ENCODE measurements around the gene CASQ2.

Gene CASQ2

GRCh38 chr1:115656461-115657077 lies 111.9 kb downstream of the CASQ2 start:
- no peak for DNase-seq

GRCh38 chr1:115655916-115656315 lies 112.6 kb downstream of the CASQ2 start:
- DNase-seq, result no peak

- DNase-seq, result no peak
Measured at GRCh38 chr1:115655306-115655663, 113.2 kb downstream of the CASQ2 start.

GRCh38 chr1:115654663-115655305 lies 113.7 kb downstream of the CASQ2 start:
- no peak for DNase-seq

- DNase-seq, result no peak
Measured at GRCh38 chr1:115654125-115654524, 114.4 kb downstream of the CASQ2 start.

- DNase-seq, result no peak
Measured at GRCh38 chr1:115652236-115652788, 116.2 kb downstream of the CASQ2 start.

GRCh38 chr1:115651391-115651790 lies 117.1 kb downstream of the CASQ2 start:
- no peak for DNase-seq

GRCh38 chr1:115650961-115651360 lies 117.6 kb downstream of the CASQ2 start:
- no peak for DNase-seq

All from kidney glomerular epithelial cell (primary cell).